SK-N-SH (cell line): ENCODE data around the gene MAPK6. TPM values are rescaled to one million over a fixed set of nuclear protein-coding genes. Genes with fewer than 3 reads are reported as not detected.

Source experiments
- CTCF ChIA-PET: fragments of 300-600, 350-600 bp; formaldehyde crosslinking; extraction: SDS; loops from one replicate; lab custom pipeline; 2021; lab: Yijun Ruan, JAX
- POLR2A ChIA-PET: fragments of 350-600 bp; sonication (Branson Sonifier 250); formaldehyde crosslinking; extraction: SDS; loops from one replicate; lab custom pipeline; 2020; ENCODE audit warnings: antibody characterized with exemption, inconsistent platforms; lab: Yijun Ruan, JAX
- DNase-seq: peaks from one replicate; pipeline ENCODE4 v3.0.0; 2012
- H2AFZ ChIP-seq: fragments of 200-600 bp; sonication (generic); 2 replicates; pipeline ENCODE4 v1.8.1; 2016; ENCODE audit warnings: antibody characterized with exemption, mild to moderate bottlenecking, low read depth
- H3F3A ChIP-seq: fragments of 200-600 bp; sonication (generic); replicated peaks from 2 replicates; pipeline ENCODE3; 2016; ENCODE audit warnings: antibody characterized with exemption, mild to moderate bottlenecking; ENCODE audit not compliant: insufficient read depth
- H3K27ac ChIP-seq, 2 experiments: fragments of 200-500 bp in 1 of 2; fragments of 200-600 bp in 1 of 2; sonication (Bioruptor generic) in 1 of 2; sonication (generic), shearing (Covaris generic) in 1 of 2; 2 replicates each; pipeline versions ENCODE4 v1.5.1 to v1.6.1; 2014 to 2016; ENCODE audit warnings: low read depth in 2 of 2, inconsistent platforms in 1 of 2, low read length in 1 of 2, mild to moderate bottlenecking in 1 of 2, mixed read lengths in 1 of 2
- H3K27me3 ChIP-seq: fragments of 200-600 bp; sonication (generic), shearing (Covaris generic); 2 replicates; pipeline ENCODE4 v1.6.1; 2016; ENCODE audit warnings: mixed run types; ENCODE audit not compliant: insufficient read depth
- H3K36me3 ChIP-seq, 2 experiments: fragments of 200-500 bp in 1 of 2; fragments of 200-600 bp in 1 of 2; sonication (Bioruptor generic) in 1 of 2; sonication (generic) in 1 of 2; replicated peaks in 1 of 2; 2 replicates each; pipeline versions ENCODE3 to v1.5.1; 2014 to 2016; ENCODE audit warnings: low read length in 1 of 2, mild to moderate bottlenecking in 1 of 2; ENCODE audit not compliant: insufficient read depth in 2 of 2, control insufficient read depth in 1 of 2
- H3K4me1 ChIP-seq, 2 experiments: fragments of 200-500 bp in 1 of 2; fragments of 200-600 bp in 1 of 2; sonication (Bioruptor generic) in 1 of 2; sonication (generic), shearing (Covaris generic) in 1 of 2; 2 replicates each; pipeline versions ENCODE4 v1.5.1 to v1.6.1; 2014 to 2016; ENCODE audit warnings: low read depth in 1 of 2, low read length in 1 of 2, mixed run types in 1 of 2; ENCODE audit not compliant: insufficient read depth in 2 of 2, control insufficient read depth in 1 of 2
- H3K4me2 ChIP-seq: fragments of 200-600 bp; sonication (generic), shearing (Covaris generic); 2 replicates; pipeline ENCODE4 v1.6.1; 2017; ENCODE audit warnings: mixed run types
- H3K4me3 ChIP-seq, 2 experiments: fragments of 200-500 bp in 1 of 2; fragments of 200-600 bp in 1 of 2; sonication (Bioruptor generic) in 1 of 2; sonication (generic), shearing (Covaris generic) in 1 of 2; 2 replicates each; pipeline versions ENCODE4 v1.5.1 to v1.8.1; 2014 to 2016; ENCODE audit warnings: low read depth in 2 of 2, inconsistent platforms in 1 of 2, low read length in 1 of 2, mild to moderate bottlenecking in 1 of 2, mixed read lengths in 1 of 2, moderate library complexity in 1 of 2
- H3K79me2 ChIP-seq: fragments of 200-600 bp; sonication (generic); 2 replicates; pipeline ENCODE4 v1.8.1; 2017; ENCODE audit warnings: mild to moderate bottlenecking; ENCODE audit not compliant: insufficient read depth
- H3K9ac ChIP-seq: fragments of 200-600 bp; sonication (generic); 2 replicates; pipeline ENCODE4 v1.6.1; 2017; ENCODE audit warnings: mixed run types
- H3K9me2 ChIP-seq: fragments of 200-600 bp; sonication (generic); 2 replicates; pipeline ENCODE4 v1.6.1; 2017; ENCODE audit warnings: mixed run types
- H3K9me3 ChIP-seq: fragments of 200-600 bp; sonication (generic); 2 replicates; pipeline ENCODE4 v1.6.1; 2017; ENCODE audit warnings: mixed run types, mild to moderate bottlenecking, moderate library complexity
- H4K20me1 ChIP-seq: fragments of 200-600 bp; sonication (generic); 2 replicates; pipeline ENCODE4 v1.6.1; 2017; ENCODE audit warnings: mild to moderate bottlenecking, mixed run types; ENCODE audit not compliant: insufficient read depth
- CHD2 ChIP-seq: fragments of 150-350 bp; IDR thresholded peaks from 2 replicates; pipeline ENCODE4 v1.6.1; 2018; ENCODE audit warnings: low read length; ENCODE audit not compliant: partially characterized antibody
- EP300 ChIP-seq, 2 experiments: IDR thresholded peaks; 2 replicates each; pipeline versions ENCODE4 v1.4.0 to v1.6.1; 2012; ENCODE audit warnings: borderline replicate concordance in 1 of 2, low read depth in 1 of 2, low read length in 1 of 2
- FOSL2 ChIP-seq: IDR thresholded peaks from 2 replicates; pipeline ENCODE4 v1.4.0; 2012; ENCODE audit warnings: low read depth, mild to moderate bottlenecking, moderate library complexity, borderline replicate concordance
- FOXJ3 ChIP-seq: sonication (generic); formaldehyde crosslinking; IDR thresholded peaks from 2 replicates; pipeline ENCODE4 v1.5.1; 2020; ENCODE audit warnings: mild to moderate bottlenecking, missing genetic modification reagents
- FOXM1 ChIP-seq: IDR thresholded peaks from 2 replicates; pipeline ENCODE4 v1.4.0; 2012; ENCODE audit warnings: low read depth, mild to moderate bottlenecking
- GATA2 ChIP-seq: sonication (generic); formaldehyde crosslinking; IDR thresholded peaks from 2 replicates; pipeline ENCODE4 v1.5.0; 2020; ENCODE audit warnings: mild to moderate bottlenecking, missing genetic modification reagents
- JUND ChIP-seq: IDR thresholded peaks from 2 replicates; pipeline ENCODE4 v1.4.0; 2012
- MEF2A ChIP-seq: IDR thresholded peaks from 2 replicates; pipeline ENCODE4 v1.4.0; 2012; ENCODE audit warnings: low read depth, borderline replicate concordance
- NFIC ChIP-seq: IDR thresholded peaks from 2 replicates; pipeline ENCODE4 v1.4.0; 2012; ENCODE audit warnings: borderline replicate concordance
- PBX3 ChIP-seq: IDR thresholded peaks from 2 replicates; pipeline ENCODE4; 2012
- POLR2AphosphoS5 ChIP-seq: IDR thresholded peaks from 2 replicates; pipeline ENCODE4 v1.6.1; 2012; ENCODE audit warnings: low read depth, low read length
- REST ChIP-seq: IDR thresholded peaks from 2 replicates; pipeline ENCODE4 v1.6.1; 2012; ENCODE audit warnings: mild to moderate bottlenecking, low read depth, low read length, moderate library complexity
- SIN3A ChIP-seq: IDR thresholded peaks from 2 replicates; pipeline ENCODE4 v1.6.1; 2012; ENCODE audit warnings: low read depth, mild to moderate bottlenecking, low read length, moderate library complexity, borderline replicate concordance
- TAF1 ChIP-seq: IDR thresholded peaks from 2 replicates; pipeline ENCODE4 v1.6.1; 2012; ENCODE audit warnings: low read depth, mild to moderate bottlenecking, low read length, moderate library complexity, borderline replicate concordance
- TCF12 ChIP-seq: IDR thresholded peaks from 2 replicates; pipeline ENCODE4 v1.4.0; 2012
- TEAD4 ChIP-seq: IDR thresholded peaks from 2 replicates; pipeline ENCODE4 v1.4.0; 2012; ENCODE audit warnings: mild to moderate bottlenecking, borderline replicate concordance; ENCODE audit not compliant: insufficient read depth
- YY1 ChIP-seq: IDR thresholded peaks from 2 replicates; pipeline ENCODE4 v1.4.0; 2012; ENCODE audit warnings: low read depth, mild to moderate bottlenecking
- WGBS: methylation state at CpG from one replicate; pipeline ENCODE4 v1.1.6; 2017; ENCODE audit warnings: low lambda C conversion rate; 5-methylcytosine and 5-hydroxymethylcytosine counted together
- polyA plus RNA-seq, 3 experiments: library from polyadenylated mRNA; depleted of rRNA; stranded (reverse); fragments of >200 nt; gene quantifications; 2 replicates each; pipeline ENCODE4 v1.2.3, GENCODE V29; 2012
- TF ChIP-seq, protein P1 (sequence below): IDR thresholded peaks from 2 replicates; pipeline ENCODE4 v1.4.0; 2012; ENCODE audit warnings: low read depth, borderline replicate concordance
- TF ChIP-seq, protein P2 (sequence below): fragments of 200-600 bp; sonication (generic); IDR thresholded peaks from 2 replicates; pipeline ENCODE4 v1.6.1; 2017; ENCODE audit warnings: antibody characterized with exemption, mild to moderate bottlenecking, moderate library complexity
- TF ChIP-seq, protein P3 (sequence below): fragments of 150-350 bp; IDR thresholded peaks from 2 replicates; pipeline ENCODE4 v1.6.1; 2017; ENCODE audit warnings: antibody characterized with exemption, low read length, low read depth, borderline replicate concordance

Gene MAPK6
- polyA plus RNA-seq, 1 of the 3 experiments (the other 2 are of a cell fraction) = 16.9 TPM

DNA sequence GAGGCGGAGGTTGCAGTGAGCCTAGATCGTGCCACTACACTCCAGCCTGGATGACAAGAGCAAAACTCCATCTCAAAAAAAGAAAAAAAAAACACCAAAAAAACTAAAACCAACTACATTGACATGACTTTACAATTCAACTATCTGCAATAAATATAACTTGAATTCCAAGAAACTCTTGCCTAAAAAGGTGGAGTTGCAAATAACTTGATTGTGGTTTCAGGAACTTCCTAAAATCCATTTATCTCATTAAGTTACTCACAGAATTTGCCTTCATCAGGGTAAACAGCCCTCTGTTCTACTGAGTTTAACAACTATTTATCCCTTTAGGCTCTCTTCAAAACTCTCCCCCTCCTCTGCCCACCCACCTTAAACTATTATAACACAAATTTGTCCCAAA is 2.7 kb upstream of the MAPK6 start:
- peaks cover 0 to 8% of the 10 kb centered on the region in 2 experiments; a peak in 3 of 4 replicates for H3K4me1 ChIP-seq

DNA sequence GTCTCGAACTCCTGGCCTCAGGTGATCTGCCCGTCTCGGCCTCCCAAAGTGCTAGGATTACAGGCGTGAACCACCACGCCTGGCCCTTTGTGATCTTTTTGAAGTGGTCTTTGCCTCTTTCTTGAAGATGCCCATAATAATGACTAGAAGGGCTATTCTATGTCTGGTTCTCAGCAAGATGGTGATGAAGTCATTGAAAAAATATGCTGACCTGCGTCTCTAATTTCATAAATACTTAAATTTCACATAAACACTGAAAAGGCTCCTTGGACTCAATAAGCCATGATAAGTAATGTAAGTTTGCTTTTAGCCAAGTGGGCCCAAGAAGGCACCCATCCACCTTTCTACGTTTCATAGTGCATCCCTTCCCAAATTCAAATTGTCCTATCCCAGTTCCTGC is 775 bp upstream of the MAPK6 start:
- H3K4me1 ChIP-seq = peaks cover 10 to 11% of the 10 kb centered on the region in 2 experiments; a peak in 3 of 4 replicates
- H2AFZ ChIP-seq = 0 out of 2 replicates have a peak overlapping the region, but pooled peaks have one; percentile 45
- peaks cover 17% of the 10 kb centered on the region for H3F3A ChIP-seq
- no peaks in the 10 kb centered on the region for H3K9me2 ChIP-seq
- H3K27ac ChIP-seq = peak overlapping the region in 1 of 2 experiments; percentile 88; a peak in 2 of 4 replicates
- H3K9ac ChIP-seq = peak overlapping the region; percentile 73; the same call in 1 of the 2 replicates
- peak overlapping the region; percentile 63 to 70; a peak in 2 of 4 replicates for H3K4me3 ChIP-seq
- 87% methylated on average over 7 of the region's 7 CpGs for WGBS
- no peaks in the 10 kb centered on the region for H3K36me3 ChIP-seq
- H3K9me3 ChIP-seq = no peaks in the 10 kb centered on the region
- H3K4me2 ChIP-seq = peak overlapping the region; percentile 74
- CTCF ChIA-PET = interaction anchor here (0.9 to 3.0 kb wide), 3 partner anchors 60 to 368 kb away, joined by 3 to 14 read pairs (median 3); no protein-coding TSS in a partner anchor
- H4K20me1 ChIP-seq = peaks cover 16% of the 10 kb centered on the region
- peaks cover 36% of the 10 kb centered on the region for H3K79me2 ChIP-seq
- POLR2A ChIA-PET = no interaction called here
- H3K27me3 ChIP-seq = no peaks in the 10 kb centered on the region
- no peak for DNase-seq
- TF ChIP-seq CHD2 = no peak
- no peak for TF ChIP-seq FOXJ3
- no peak for TF ChIP-seq JUND
- TF ChIP-seq TEAD4 = no peak
- TF ChIP-seq, protein P1, sequence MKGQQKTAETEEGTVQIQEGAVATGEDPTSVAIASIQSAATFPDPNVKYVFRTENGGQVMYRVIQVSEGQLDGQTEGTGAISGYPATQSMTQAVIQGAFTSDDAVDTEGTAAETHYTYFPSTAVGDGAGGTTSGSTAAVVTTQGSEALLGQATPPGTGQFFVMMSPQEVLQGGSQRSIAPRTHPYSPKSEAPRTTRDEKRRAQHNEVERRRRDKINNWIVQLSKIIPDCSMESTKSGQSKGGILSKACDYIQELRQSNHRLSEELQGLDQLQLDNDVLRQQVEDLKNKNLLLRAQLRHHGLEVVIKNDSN = no peak
- no peak for TF ChIP-seq PBX3
- no peak for TF ChIP-seq REST
- TF ChIP-seq, protein P2, sequence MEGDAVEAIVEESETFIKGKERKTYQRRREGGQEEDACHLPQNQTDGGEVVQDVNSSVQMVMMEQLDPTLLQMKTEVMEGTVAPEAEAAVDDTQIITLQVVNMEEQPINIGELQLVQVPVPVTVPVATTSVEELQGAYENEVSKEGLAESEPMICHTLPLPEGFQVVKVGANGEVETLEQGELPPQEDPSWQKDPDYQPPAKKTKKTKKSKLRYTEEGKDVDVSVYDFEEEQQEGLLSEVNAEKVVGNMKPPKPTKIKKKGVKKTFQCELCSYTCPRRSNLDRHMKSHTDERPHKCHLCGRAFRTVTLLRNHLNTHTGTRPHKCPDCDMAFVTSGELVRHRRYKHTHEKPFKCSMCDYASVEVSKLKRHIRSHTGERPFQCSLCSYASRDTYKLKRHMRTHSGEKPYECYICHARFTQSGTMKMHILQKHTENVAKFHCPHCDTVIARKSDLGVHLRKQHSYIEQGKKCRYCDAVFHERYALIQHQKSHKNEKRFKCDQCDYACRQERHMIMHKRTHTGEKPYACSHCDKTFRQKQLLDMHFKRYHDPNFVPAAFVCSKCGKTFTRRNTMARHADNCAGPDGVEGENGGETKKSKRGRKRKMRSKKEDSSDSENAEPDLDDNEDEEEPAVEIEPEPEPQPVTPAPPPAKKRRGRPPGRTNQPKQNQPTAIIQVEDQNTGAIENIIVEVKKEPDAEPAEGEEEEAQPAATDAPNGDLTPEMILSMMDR = no peak
- no peak for TF ChIP-seq SIN3A
- TF ChIP-seq NFIC = no peak
- no peak for TF ChIP-seq GATA2 (CRISPR knock-in tag)
- no peak for TF ChIP-seq TAF1
- no peak for TF ChIP-seq POLR2AphosphoS5
- TF ChIP-seq FOXM1 = no peak
- TF ChIP-seq TCF12 = no peak
- no peak for TF ChIP-seq FOSL2
- no peak for TF ChIP-seq EP300 (IDR thresholded peaks at IDR 0.05; ENCODE audit: borderline replicate concordance in 1 of 2, low read depth in 1 of 2, low read length in 1 of 2)
- no peak for TF ChIP-seq MEF2A
- no peak for TF ChIP-seq YY1

More for the DNA sequence above, 2.7 kb upstream of the MAPK6 start:
- Histone ChIP-seq H3K4me2 (no peak overlapping the region), H3K36me3 (no peaks in the 10 kb centered on the region), H3K4me3 (no peak overlapping the region), H3K9me2 (no peaks in the 10 kb centered on the region), H3F3A (peaks cover 22% of the 10 kb centered on the region), H4K20me1 (no peaks in the 10 kb centered on the region), H3K27me3 (no peaks in the 10 kb centered on the region), H3K27ac (no peak overlapping the region), H3K9ac (no peak overlapping the region), H3K79me2 (peaks cover 17% of the 10 kb centered on the region), H3K9me3 (no peaks in the 10 kb centered on the region), H2AFZ (no peak overlapping the region)
- CTCF ChIA-PET = no interaction called here
- no peak for TF ChIP-seq TCF12
- TF ChIP-seq, protein P3, sequence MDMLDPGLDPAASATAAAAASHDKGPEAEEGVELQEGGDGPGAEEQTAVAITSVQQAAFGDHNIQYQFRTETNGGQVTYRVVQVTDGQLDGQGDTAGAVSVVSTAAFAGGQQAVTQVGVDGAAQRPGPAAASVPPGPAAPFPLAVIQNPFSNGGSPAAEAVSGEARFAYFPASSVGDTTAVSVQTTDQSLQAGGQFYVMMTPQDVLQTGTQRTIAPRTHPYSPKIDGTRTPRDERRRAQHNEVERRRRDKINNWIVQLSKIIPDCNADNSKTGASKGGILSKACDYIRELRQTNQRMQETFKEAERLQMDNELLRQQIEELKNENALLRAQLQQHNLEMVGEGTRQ = no peak
- POLR2A ChIA-PET = no interaction called here
- DNase-seq = no peak
- WGBS = 97% methylated on average over 2 of the region's 2 CpGs
